Activated CD8-positive, alpha-beta memory T cell treated with anti-CD3 and anti-CD28 coated beads, Interleukin-2, amount 50 U/mL, for 1 hour (primary cell): ENCODE measurements around the gene KCNK7.
A peak's percentile ranks its signal among the peaks of the same experiment; 100 is the strongest.
"Not testable (repeated sequence)": the region's sequence is repeated elsewhere in the genome, so short reads cannot be mapped to it uniquely, and the experiment has no call there.

ENCODE experiments used
- DNase-seq: peaks from one replicate; pipeline ENCODE4 v3.0.0-alpha.2; 2020; ENCODE audit errors: extremely low read depth

KCNK7 gene

GRCh38 chr11:65595543-65596281, at the start of gene KCNK7:
TSS of gene KCNK7 (minus strand) at chr11:65595800. CDS start at chr11:65595772, 28 bp downstream.
- no peak for DNase-seq

GRCh38 chr11:65644837-65645236, 49.2 kb upstream of the KCNK7 start:
- DNase-seq = no peak

GRCh38 chr11:65643971-65644370, 48.4 kb upstream of the KCNK7 start:
- no peak for DNase-seq

DNA sequence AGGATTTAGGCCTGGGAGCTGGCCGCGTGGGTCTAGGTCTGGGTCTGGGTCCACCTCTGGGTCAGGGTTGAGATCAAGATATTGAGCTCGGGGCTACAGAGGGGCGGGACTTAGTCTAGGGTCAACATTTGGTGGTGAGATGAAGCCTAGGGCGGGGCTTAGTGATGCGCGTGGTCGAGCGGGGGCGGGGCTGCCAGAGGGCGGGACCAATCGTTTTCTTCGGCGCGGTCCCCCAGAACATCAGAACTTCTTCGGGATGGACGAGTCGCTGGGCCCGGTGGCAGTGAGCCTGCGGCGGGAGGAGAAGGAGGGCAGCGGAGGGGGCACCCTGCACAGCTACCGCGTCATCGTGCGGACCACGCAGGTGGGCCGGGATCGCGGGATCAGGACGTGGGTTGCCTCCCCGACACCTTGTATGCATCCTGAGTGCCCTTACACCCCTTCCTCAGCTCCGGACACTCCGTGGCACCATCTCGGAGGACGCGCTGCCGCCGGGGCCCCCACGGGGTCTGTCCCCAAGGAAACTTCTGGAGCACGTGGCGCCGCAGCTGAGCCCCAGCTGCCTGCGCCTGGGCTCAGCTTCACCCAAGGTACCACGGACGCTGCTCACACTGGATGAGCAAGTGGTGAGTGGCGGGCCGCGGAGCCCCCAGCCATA, 46.5 kb upstream of the KCNK7 start:
- no peak for DNase-seq

DNA sequence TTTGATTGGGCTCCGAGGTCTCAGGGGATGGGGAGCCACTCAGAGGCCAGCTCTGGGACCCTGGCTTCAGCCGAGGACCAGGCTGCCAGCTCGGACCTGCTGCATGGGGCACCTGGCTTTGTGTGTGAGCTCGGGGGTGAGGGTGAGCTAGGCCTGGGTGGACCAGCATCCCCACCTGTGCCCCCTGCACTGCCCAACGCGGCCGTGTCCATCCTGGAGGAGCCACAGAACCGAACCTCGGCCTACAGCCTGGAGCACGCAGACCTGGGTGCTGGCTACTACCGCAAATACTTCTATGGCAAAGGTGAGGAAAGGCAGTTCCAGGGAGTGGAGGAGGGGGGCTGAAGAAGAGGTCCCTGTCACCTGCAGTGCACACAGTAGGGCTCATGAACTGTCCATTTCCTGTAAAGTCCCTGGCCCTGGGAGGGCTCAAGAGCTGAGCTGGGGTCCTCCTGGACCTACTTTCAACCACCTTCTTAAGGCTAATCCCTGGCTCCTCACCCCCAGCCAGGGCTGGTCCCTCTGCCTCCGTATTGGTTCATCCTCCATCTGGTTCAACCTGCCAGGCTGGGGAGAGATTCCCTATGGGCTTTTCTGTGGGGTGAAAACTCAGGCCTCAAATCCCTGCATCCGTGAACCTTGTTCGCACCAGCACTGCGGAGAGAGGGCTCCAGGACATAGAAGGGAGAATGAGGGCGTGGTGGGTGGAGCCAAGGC, 45.9 kb upstream of the KCNK7 start:
- DNase-seq = no peak

DNA sequence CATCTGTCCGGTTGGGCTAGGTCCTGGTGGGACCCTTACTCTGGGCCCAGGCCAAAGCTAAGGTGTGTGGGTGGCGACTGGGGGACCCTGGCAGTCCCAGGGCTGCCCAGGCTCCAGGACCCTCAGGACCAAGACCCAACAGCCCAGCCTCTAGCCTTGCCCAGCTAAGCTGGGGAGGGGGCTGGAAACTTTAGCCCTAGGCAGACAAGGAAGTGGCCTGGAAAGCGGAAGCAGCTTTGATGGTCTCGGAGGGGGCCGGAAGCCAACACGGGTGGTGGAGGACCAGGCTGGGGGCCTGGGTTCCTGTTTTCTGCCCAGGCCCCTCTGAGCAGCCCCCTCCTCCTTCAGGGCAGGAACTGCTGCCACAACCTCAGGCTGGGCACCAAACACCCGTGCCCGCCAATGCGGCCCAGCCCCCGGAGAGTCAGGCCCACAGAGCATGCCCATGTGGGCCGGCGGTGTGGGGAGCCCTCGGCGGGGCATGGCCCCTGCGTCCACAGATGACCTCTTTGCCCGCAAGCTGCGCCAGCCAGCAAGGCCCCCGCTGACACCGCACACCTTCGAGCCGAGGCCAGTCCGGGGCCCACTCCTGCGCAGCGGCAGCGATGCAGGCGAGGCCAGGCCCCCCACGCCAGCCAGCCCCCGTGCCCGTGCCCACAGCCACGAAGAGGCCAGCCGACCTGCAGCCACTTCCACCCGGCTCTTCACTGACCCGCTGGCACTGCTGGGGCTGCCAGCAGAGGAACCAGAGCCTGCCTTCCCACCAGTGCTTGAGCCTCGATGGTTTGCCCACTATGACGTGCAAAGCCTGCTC, 45.1 kb upstream of the KCNK7 start:
- no peak for DNase-seq

DNA sequence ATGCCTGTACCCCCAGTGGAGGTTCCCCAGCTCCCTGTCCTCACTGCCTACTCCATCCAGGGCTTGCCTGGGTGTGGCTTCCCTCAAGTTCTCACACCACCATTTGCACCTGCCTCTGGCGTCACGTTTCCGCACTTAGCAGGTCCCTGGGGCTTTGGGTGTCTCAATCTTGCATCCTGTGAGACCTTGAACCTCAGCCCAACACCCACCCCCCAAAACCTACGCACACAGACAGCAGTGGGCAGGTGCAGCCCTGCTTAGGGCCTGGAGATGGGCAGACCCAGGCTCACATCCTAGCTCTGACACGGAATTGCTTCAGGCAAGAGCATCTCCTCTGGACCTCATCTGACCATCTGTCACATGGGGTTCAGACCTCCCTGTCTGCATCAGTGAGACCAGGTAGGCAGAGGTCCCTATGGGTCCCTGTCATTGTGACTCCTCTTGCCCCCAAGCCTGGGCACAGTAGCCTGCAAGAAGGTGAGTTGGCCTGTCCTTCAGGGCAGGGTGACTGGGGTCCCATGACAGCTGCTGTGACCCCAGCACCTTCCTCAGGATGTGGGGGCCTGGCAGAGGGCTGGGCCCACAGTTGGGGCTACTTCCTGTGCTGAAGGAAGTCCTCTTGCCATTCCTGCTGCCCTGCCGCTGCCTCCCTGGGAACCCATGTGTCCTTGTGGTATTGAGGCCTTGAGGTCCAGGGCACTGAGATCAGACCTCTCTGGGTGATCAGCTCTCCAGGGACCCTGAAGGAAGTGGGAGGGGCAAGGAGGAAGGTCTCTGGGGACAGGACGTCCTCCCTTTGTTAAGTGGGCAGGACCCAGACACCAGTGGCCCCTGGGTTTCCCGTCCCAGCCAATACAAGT, 44.3 kb upstream of the KCNK7 start:
- DNase-seq = peak; percentile 81

DNA sequence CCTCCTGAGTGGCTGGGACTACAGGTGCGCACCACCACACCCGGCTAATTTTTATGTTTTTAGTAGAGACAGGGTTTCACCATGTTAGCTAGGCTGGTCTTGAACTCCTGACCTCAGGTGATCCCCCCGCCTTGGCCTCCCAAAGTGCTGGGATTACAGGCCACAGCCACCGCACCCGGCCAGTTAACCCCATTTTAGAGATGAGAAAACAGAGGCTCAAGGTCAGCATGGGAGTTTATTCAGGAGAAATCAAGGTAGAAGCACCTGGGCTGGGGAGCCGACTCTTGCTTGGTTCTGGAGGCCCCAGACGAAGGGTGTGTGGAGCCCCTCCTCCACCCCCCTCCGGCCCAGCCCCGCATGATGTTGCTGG, 43.6 kb upstream of the KCNK7 start:
- not testable (repeated sequence) for DNase-seq

DNA sequence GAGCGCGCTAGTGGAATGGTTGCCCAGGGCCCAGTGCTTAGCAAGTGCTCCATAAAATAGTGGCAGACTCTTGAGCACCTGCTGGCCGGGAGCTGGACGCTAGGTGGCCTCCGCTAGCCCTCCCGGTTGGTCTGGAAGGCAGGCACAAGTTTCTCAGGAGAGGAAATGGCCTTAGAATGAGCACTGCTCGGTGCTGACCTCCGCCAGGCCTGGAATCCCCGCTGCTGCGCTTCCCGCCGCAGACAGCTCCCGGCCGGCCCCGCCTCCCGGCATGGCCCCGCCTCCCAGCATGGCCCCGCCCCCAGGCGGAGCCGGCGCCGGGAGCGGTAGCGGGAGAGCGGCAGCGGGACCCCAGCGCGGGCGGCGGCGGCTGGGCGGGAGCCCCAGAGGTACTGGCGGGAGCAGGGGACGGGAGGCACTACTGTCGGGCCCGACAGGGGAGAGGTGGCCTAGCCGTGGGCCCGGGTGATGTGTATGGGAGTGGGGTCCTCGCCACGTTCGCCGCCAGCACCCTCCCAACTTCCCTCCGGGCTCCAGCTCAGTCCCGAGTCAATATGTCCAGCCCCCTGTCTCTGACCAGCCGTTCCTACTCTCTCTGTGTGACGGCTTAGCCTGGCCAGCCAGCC, 42.3 kb upstream of the KCNK7 start, which contains the start of gene SIPA1:
Gene SIPA1, plus strand, starts transcription at position 308 of the 626 bp plus-strand sequence. CDS start 2,821 bp downstream, outside the sequence.
- DNase-seq = no peak

- DNase-seq = no peak
Observed at GRCh38 chr11:65637032-65637557, 41.5 kb upstream of the KCNK7 start.

DNA sequence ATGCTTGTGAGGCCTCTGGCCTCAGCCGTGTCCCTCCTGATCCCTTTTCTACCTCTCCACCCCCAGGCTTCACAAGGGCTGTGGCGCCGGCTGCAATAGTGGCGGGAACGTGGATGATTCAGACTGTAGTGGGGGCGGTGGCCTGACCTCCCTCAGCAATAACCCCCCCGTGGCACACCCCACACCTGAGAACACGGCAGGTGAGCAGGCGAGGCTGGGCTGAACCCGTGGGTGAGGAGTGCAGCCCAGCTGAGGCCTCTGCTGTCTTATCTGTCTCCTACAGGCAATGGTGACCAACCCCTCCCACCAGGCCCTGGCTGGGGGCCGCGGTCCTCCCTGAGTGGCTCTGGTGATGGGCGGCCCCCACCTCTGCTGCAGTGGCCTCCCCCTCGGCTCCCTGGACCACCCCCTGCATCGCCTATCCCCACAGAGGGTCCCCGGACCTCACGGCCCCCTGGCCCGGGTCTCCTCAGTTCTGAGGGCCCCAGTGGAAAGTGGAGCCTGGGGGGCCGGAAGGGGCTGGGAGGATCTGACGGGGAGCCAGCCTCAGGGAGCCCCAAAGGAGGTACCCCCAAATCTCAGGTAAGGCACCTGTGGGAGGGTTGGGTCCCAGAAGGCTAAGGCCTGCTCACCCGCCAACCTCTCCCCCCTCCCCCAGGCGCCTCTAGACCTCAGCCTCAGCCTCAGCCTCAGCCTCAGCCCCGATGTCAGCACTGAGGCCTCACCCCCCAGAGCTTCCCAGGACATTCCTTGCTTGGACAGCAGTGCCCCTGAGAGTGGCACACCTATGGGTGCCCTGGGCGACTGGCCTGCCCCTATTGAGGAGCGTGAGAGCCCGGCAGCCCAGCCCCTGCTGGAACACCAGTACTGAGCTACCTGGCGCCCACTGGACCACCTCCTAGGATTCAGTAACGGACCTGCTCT, 40.8 kb upstream of the KCNK7 start:
- no peak for DNase-seq

GRCh38 chr11:65634905-65635731, 39.5 kb upstream of the KCNK7 start:
- no peak for DNase-seq

DNA sequence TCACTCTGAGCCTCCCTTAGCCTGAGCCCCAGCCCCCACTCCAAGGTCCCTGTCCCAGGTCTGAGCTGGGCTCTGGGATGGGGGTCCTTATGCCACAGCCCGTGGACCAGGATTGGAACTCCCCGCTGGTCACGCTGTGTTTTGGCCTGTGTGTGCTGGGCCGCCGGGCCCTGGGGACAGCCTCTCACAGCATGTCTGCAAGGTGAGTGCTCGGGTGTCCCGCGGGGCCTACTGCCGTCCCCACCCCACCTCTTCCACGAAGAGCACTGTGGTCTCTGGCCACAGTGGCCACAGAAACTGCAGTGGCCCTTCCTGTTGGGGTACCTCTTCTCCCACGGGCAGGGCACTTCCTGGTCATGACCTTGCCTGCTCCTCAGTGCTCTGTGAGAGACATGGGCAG, 38.8 kb upstream of the KCNK7 start:
- no peak for DNase-seq

DNA sequence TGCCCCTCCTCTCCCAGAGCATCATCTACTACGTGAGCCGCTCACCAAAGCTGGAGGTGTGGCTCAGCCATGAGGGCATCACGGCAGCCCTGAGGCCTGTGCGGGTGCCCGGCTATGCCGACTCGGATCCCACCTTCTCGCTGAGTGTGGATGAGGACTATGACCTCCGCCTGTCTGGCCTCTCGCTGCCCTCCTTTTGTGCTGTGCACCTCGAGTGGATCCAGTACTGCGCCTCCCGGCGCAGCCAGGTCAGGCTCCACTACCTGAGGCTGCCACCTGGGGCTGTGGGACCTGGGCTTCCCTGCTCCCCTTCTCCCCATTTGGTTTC, 38.5 kb upstream of the KCNK7 start:
- no peak for DNase-seq

- no peak for DNase-seq
Observed at GRCh38 chr11:65633390-65634108, 37.9 kb upstream of the KCNK7 start.

DNA sequence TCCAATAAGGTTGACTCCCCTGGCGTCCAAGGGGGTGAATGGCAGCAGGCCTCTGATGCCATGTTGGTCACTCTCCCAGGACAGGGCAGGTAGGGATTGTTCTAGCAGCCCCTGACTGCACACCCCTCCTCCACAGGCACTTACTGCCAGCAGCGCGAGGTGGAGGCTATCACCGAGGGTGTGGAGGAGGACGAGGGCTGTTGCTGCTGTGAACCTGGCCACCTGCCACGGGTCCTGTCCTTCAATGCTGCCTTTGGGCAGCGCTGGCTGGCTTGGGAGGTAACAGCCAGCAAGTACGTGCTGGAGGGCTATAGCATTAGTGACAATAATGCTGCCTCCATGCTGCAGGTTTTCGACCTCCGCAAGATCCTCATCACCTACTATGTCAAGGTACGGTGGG, 34.6 kb upstream of the KCNK7 start:
- no peak for DNase-seq

- DNase-seq = no peak
Observed at GRCh38 chr11:65629579-65629978, 34.0 kb upstream of the KCNK7 start.

DNA sequence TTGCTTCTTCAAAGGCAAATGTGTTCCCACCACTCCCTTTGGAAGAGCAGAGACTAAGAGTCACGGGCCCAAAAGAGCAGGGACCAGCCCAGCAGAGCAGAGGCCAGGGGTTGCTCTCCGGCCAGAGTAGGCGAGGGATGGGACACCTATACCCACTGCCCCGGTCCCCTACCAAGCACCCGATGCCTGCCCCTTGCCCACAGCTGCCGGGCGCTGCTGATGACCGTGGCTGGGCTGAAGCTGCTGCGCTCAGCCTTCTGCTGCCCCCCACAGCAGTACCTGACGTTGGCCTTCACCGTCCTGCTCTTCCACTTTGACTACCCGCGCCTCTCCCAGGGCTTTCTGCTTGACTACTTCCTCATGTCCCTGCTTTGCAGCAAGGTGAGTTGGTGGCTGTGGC, 31.6 kb upstream of the KCNK7 start:
- no peak for DNase-seq
